SK-N-MC (cell line): ENCODE data around the gene SOCS6.

ENCODE experiments used
- EZH2 ChIP-seq: fragments of 200-600 bp; sonication (generic); IDR thresholded peaks from one replicate; pipeline ENCODE4 v1.6.1; 2017; ENCODE audit warnings: antibody characterized with exemption
- POLR2AphosphoS5 ChIP-seq: IDR thresholded peaks from 2 replicates; pipeline ENCODE4 v1.6.1; 2012; ENCODE audit warnings: mild to moderate bottlenecking, low read depth, low read length, borderline replicate concordance

DNA sequence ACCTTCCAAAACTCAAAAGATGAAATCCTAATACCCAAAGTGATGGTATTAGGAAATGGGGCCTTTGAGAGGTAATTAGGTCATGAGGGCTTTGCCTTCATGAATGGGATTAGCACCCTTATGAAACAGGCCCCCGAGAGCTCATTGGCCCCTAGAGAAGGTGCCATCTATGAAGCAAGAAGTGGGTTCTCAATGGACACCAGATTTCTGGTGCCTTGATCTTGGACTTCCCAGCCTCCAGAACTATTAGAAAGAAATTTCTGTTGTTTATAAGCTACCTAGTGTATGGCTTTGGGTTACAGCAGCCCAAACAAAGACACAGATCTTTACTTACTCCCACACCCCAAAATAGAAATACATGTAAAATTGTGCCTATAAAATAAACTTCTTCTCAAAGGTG, 45.4 kb downstream of the SOCS6 start:
- TF ChIP-seq EZH2, result no peak
- no peak for TF ChIP-seq POLR2AphosphoS5
